ENCODE results near the gene HYAL2.

GRCh38 chr3:50287262-50287661, 35.3 kb downstream of the HYAL2 start:
- TF ChIP-seq CTCF (IDR thresholded peaks at IDR 0.05; ENCODE audit: borderline replicate concordance, extremely low read depth, low read length, poor library complexity, severe bottlenecking) (no peak), EZH2 (IDR thresholded peaks at IDR 0.05; ENCODE audit: borderline replicate concordance, low read depth, low read length, severe bottlenecking) (no peak)
